Coronary artery (tissue), 2 donors: Measurements from ENCODE around the gene LIMS2.

Experiments used
- DNase-seq: peaks from one replicate; pipeline ENCODE4 v3.0.0-alpha.2; 2017; ENCODE audit warnings: low spot score
- H3K27ac ChIP-seq, 2 donors: fragments of 200-600 bp; sonication (generic); one replicate each; pipeline ENCODE4 v1.5.1; 2016 to 2019
- H3K4me3 ChIP-seq: fragments of 200-600 bp; sonication (generic); 2 replicates; pipeline ENCODE4 v1.5.1; 2016; ENCODE audit warnings: mild to moderate bottlenecking, moderate library complexity
- TF ChIP-seq, protein P1 (sequence below): fragments of 200-600 bp; sonication (generic); IDR thresholded peaks from one replicate; pipeline ENCODE4 v1.5.1; 2019; ENCODE audit warnings: antibody characterized with exemption

Gene LIMS2

GRCh38 chr2:127631541-127631996, 43.8 kb downstream of the LIMS2 start:
- H3K4me3 ChIP-seq = no peak overlapping the region
- H3K27ac ChIP-seq = no peak overlapping the region
- TF ChIP-seq, protein P1, sequence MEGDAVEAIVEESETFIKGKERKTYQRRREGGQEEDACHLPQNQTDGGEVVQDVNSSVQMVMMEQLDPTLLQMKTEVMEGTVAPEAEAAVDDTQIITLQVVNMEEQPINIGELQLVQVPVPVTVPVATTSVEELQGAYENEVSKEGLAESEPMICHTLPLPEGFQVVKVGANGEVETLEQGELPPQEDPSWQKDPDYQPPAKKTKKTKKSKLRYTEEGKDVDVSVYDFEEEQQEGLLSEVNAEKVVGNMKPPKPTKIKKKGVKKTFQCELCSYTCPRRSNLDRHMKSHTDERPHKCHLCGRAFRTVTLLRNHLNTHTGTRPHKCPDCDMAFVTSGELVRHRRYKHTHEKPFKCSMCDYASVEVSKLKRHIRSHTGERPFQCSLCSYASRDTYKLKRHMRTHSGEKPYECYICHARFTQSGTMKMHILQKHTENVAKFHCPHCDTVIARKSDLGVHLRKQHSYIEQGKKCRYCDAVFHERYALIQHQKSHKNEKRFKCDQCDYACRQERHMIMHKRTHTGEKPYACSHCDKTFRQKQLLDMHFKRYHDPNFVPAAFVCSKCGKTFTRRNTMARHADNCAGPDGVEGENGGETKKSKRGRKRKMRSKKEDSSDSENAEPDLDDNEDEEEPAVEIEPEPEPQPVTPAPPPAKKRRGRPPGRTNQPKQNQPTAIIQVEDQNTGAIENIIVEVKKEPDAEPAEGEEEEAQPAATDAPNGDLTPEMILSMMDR = no peak
- DNase-seq = no peak

- H3K4me3 ChIP-seq = no peak overlapping the region
- H3K27ac ChIP-seq = no peak overlapping the region
- DNase-seq = no peak
- TF ChIP-seq, protein P1 = no peak
Observed at GRCh38 chr2:127630864-127631540, 44.3 kb downstream of the LIMS2 start.

DNA sequence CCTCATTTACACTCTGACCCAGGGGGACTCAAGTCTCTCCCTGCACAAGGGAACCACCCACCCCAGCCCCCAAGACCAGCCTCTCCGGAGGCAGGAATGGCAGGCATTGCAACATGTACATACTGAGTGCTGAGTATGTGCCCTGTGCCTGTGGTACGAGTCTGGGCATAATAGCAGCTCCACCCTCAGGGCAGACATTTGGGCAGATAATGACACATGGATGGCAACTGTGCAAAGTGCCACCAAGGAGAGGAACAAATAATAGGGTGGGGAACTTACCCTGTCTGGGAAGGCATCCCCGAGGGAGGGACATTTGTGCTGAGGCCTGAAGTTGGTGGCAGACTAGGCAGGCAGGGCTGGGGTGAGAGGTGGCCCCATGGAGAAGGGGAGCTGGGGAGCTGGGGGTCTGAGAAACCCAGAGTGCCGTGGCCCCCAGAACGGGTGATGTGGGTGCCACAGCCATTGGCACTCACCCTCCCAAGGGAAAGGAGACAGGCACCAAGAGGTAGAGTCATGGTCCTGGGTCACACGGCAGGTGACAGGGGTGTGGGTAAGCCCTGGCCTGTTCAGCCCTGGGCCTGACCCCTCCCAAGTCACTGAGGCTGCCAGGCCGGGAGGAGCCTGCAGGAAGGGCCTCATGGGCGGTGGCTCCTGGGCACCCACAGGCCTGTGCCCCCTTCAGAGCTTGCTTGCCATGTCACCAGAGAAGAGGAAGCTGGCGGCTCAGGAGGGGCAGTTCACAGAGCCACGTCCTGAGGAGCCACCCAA, 45.0 kb downstream of the LIMS2 start:
- no peak for DNase-seq
- TF ChIP-seq, protein P1 = no peak
- Histone ChIP-seq H3K4me3 (no peak overlapping the region), H3K27ac (no peak overlapping the region)

- DNase-seq = no peak
- TF ChIP-seq, protein P1 = no peak
- Histone ChIP-seq H3K4me3 (no peak overlapping the region), H3K27ac (no peak overlapping the region)
Observed at GRCh38 chr2:127629637-127630036, 45.7 kb downstream of the LIMS2 start.

GRCh38 chr2:127628767-127629614, 46.3 kb downstream of the LIMS2 start:
- no peak overlapping the region for H3K4me3 ChIP-seq
- TF ChIP-seq, protein P1 = no peak
- H3K27ac ChIP-seq = no peak overlapping the region
- no peak for DNase-seq

DNA sequence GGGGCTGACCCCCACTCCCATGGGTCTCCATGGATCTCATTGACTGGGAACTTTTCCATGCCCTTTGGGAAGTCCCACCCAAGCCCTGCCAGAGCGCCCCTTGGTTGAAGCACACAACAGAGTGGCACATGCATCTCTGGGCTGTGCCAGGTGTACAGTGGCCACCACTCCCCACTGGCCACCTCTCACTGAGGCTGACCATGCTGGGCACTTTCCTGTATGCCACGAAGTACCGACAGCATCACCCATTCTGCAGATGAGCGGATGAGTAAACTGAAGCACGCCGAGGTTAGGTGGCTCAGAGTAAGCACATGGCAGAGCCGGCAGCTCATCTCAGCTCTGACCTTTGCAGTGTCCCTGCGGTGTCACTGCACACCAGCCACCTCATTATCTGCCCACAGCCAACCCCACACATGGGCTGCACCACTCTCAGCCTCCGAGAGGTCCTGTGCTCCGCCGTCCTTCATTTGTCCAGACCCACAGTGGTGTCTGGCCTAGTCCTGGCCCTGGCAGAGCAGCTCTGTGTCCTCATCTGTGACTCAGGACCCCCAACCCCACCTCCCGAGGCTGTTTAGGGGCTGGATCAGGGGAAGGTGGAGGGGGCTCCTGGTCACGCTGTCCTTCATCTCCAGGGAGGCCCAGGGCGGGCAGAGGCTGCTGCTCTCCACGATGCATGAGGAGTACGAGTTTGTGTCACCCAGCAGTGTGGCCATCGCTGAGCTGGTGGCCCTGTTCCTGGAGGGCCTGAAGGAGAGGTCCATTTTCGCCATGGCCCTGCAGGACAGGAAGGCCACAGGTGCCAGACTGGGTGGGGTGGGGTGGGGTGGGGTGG, 47.4 kb downstream of the LIMS2 start:
- H3K27ac ChIP-seq = no peak overlapping the region
- TF ChIP-seq, protein P1 = no peak
- no peak for DNase-seq
- no peak overlapping the region for H3K4me3 ChIP-seq
